K562 (cell line): Measurements from ENCODE around the gene TRMT1. TPM values are rescaled to one million over a fixed set of nuclear protein-coding genes. Genes with fewer than 3 reads are reported as not detected.

ENCODE experiments used
- ATAC-seq: fragments of 200-7000 bp; cut with Tn5 transposase; 3 replicates; pipeline ENCODE4 v1.9.1; 2020; ENCODE audit warnings: moderate library complexity
- BruUV-seq: library from RNA; stranded (reverse); fragments of 400-500 nt; replicated peaks from 2 replicates; lab custom pipeline; 2021; lab: Mats Ljungman, UMichigan
- CTCF ChIA-PET: fragments of 300-600 bp; formaldehyde crosslinking; extraction: SDS; loops from one replicate; lab custom pipeline; 2021; ENCODE audit warnings: low intra/inter-chr PET ratio; lab: Yijun Ruan, JAX
- POLR2A ChIA-PET: fragments of 300-600, 350-650 bp; sonication (Branson Sonifier 250); formaldehyde crosslinking; extraction: SDS; loops from one replicate; lab custom pipeline; 2021; ENCODE audit warnings: antibody characterized with exemption, inconsistent platforms; lab: Yijun Ruan, JAX
- DNase-seq, 4 experiments: peaks; one replicate each; pipeline versions ENCODE4 v3.0.0 to v3.0.0-alpha.2; 2011 to 2018; ENCODE audit warnings: low spot score in 3 of 4, mixed read lengths in 3 of 4; ENCODE audit errors: extremely low read depth in 1 of 4
- FAIRE-seq: peaks from 2 replicates; lab custom pipeline; 2011; peaks lifted over from hg19 to GRCh38; lab: Jason Lieb, UNC
- H2AFZ ChIP-seq: 2 replicates; pipeline ENCODE4 v1.6.0; 2011; ENCODE audit warnings: low read depth, low read length, control low read depth, inconsistent platforms
- H3K27ac ChIP-seq: fragments of 200-600 bp; 3 replicates; pipeline ENCODE4 v1.8.0; 2011; ENCODE audit warnings: low read depth, mild to moderate bottlenecking, control low read depth, inconsistent platforms, low read length, moderate library complexity, mixed read lengths; ENCODE audit errors: extremely low read depth
- H3K27me3 ChIP-seq, 2 experiments: fragments of 300-600 bp in 1 of 2; 2 replicates in 1 of 2; 3 replicates in 1 of 2; pipeline versions ENCODE4 v1.6.0 to v1.8.0; 2011; ENCODE audit warnings: inconsistent platforms in 2 of 2, low read length in 2 of 2, mild to moderate bottlenecking in 1 of 2, mixed read lengths in 1 of 2, moderate library complexity in 1 of 2; ENCODE audit not compliant: control insufficient read depth in 2 of 2, insufficient read depth in 2 of 2
- H3K36me3 ChIP-seq: fragments of 300-600 bp; 3 replicates; pipeline ENCODE4 v1.8.0; 2011; ENCODE audit warnings: mild to moderate bottlenecking, low read length, inconsistent platforms; ENCODE audit not compliant: control insufficient read depth, insufficient read depth
- H3K4me1 ChIP-seq, 2 experiments: fragments of 200-600 bp in 1 of 2; replicated peaks in 1 of 2; 2 replicates in 1 of 2; 3 replicates in 1 of 2; pipeline versions ENCODE4 v1.5.1 to v1.8.0; 2011; ENCODE audit warnings: inconsistent platforms in 2 of 2, low read length in 2 of 2, mild to moderate bottlenecking in 1 of 2, mixed read lengths in 1 of 2, moderate library complexity in 1 of 2; ENCODE audit not compliant: control insufficient read depth in 2 of 2, insufficient read depth in 2 of 2
- H3K4me2 ChIP-seq: 2 replicates; pipeline ENCODE4 v1.6.1; 2011; ENCODE audit warnings: low read length, control low read depth, inconsistent platforms, mixed read lengths; ENCODE audit not compliant: insufficient read depth
- H3K4me3 ChIP-seq: fragments of 200-600 bp; sonication (generic), shearing (Covaris generic); 2 replicates; pipeline ENCODE4 v1.5.1; 2016; ENCODE audit warnings: control low read depth, inconsistent platforms
- H3K79me2 ChIP-seq: fragments of 200-600 bp; 3 replicates; pipeline ENCODE4 v1.8.0; 2011; ENCODE audit warnings: low read length, inconsistent platforms; ENCODE audit not compliant: control insufficient read depth, insufficient read depth
- H3K9ac ChIP-seq, 2 experiments: 2 replicates each; pipeline versions ENCODE4 v1.6.0 to v1.6.1; 2011; ENCODE audit warnings: low read depth in 2 of 2, low read length in 2 of 2, control low read depth in 1 of 2, inconsistent platforms in 1 of 2, mild to moderate bottlenecking in 1 of 2, mixed read lengths in 1 of 2; ENCODE audit not compliant: insufficient read depth in 1 of 2
- H3K9me1 ChIP-seq: one replicate; pipeline ENCODE4 v1.6.0; 2011; ENCODE audit warnings: inconsistent platforms, mild to moderate bottlenecking, low read length, moderate library complexity; ENCODE audit not compliant: control insufficient read depth, insufficient read depth
- H3K9me3 ChIP-seq: replicated peaks from 2 replicates; pipeline ENCODE4 v1.5.1; 2011; ENCODE audit warnings: low read depth, low read length, inconsistent platforms; ENCODE audit not compliant: control insufficient read depth, insufficient read depth
- H4K20me1 ChIP-seq: replicated peaks from 2 replicates; pipeline ENCODE4 v1.6.1; 2011; ENCODE audit warnings: low read length, inconsistent platforms, mixed read lengths; ENCODE audit not compliant: control insufficient read depth, insufficient read depth
- DIDO1 ChIP-seq: fragments of 450-650 bp; IDR thresholded peaks from 2 replicates; pipeline ENCODE4 v1.6.1; 2016; ENCODE audit warnings: low read depth, missing biosample characterization, missing genetic modification characterization
- IFI16 ChIP-seq: fragments of 250-450 bp; sonication (Bioruptor Pico); IDR thresholded peaks from 2 replicates; pipeline ENCODE4 v2.1.2; 2022; ENCODE audit warnings: mild to moderate bottlenecking, inconsistent platforms
- NONO ChIP-seq, 2 experiments: fragments of 200-400 bp in 1 of 2; fragments of 450-650 bp in 1 of 2; formaldehyde crosslinking in 1 of 2; IDR thresholded peaks; 2 replicates each; pipeline ENCODE4 v1.6.1; 2017; ENCODE audit warnings: low read depth in 2 of 2, mild to moderate bottlenecking in 2 of 2, moderate library complexity in 2 of 2, low read length in 1 of 2
- RHOXF2B ChIP-seq: fragments of 250-450 bp; sonication (Bioruptor Pico); conservative IDR thresholded peaks from 2 replicates; pipeline ENCODE4 v1.5.1; 2021
- SIX5 ChIP-seq, 2 experiments: IDR thresholded peaks; 2 replicates each; pipeline ENCODE4 v1.6.1; 2011; ENCODE audit warnings: low read length in 2 of 2, borderline replicate concordance in 1 of 2, low read depth in 1 of 2, mild to moderate bottlenecking in 1 of 2, moderate library complexity in 1 of 2; ENCODE audit not compliant: insufficient read depth in 1 of 2
- SMAD3 ChIP-seq: fragments of 450-650 bp; formaldehyde crosslinking; conservative IDR thresholded peaks from 2 replicates; pipeline ENCODE4 v1.4.0; 2020; ENCODE audit warnings: mild to moderate bottlenecking
- TCF7 ChIP-seq: sonication (generic); IDR thresholded peaks from 2 replicates; pipeline ENCODE4 v1.6.1; 2016; ENCODE audit warnings: antibody characterized with exemption, borderline replicate concordance
- XRCC4 ChIP-seq: IDR thresholded peaks from one replicate; pipeline ENCODE4 v1.6.1; 2011; ENCODE audit not compliant: insufficient read depth, insufficient read length; ENCODE audit errors: extremely low read depth
- ZNF644 ChIP-seq: fragments of 200-800 bp; sonication (Bioruptor generic); IDR thresholded peaks from 2 replicates; pipeline ENCODE4 v1.6.1; 2016; ENCODE audit warnings: low read depth, missing genetic modification characterization, missing compliant biosample characterization
- WGBS: fragments of 100-300 bp; shearing (Covaris generic); methylation state at CpG from one replicate; pipeline ENCODE4 v1.1.6; 2016; ENCODE audit warnings: low coverage, mixed read lengths; ENCODE audit not compliant: insufficient coverage; ENCODE audit errors: missing lambda C conversion rate; 5-methylcytosine and 5-hydroxymethylcytosine counted together
- in situ Hi-C: fragments of 300-500 bp; cut with MboI; formaldehyde crosslinking; loops from 4 replicates; pipeline ENCODE4 v1.15.0; 2018; ENCODE audit warnings: inconsistent platforms, mixed read lengths
- intact Hi-C: fragments of 100-400 bp; cut with micrococcal nuclease; formaldehyde crosslinking; loops from 2 replicates; pipeline ENCODE4 v1.14.2; 2022
- polyA plus RNA-seq, 8 experiments: library from polyadenylated mRNA; depleted of rRNA in 4 of 8; stranded (reverse) in 5 of 8; unstranded in 3 of 8; fragments of >200 nt; fragmentation: Nextera tagmentation in 2 of 8; fragmentation: Illumina TruSeq in 1 of 8; extraction: Ambion mirVana in 2 of 8; extraction: Trizol in 1 of 8; gene quantifications; 2 replicates each; pipeline versions ENCODE4 v1.2.1 to v1.2.3, GENCODE V29; 2011 to 2014; ENCODE audit warnings: inconsistent platforms in 1 of 8, missing spikeins in 1 of 8
- total RNA-seq, 7 experiments: library from RNA; depleted of rRNA in 6 of 7; stranded (reverse); fragments of >200 nt in 6 of 7; fragmentation: Illumina TruSeq in 2 of 7; extraction: Trizol in 2 of 7; gene quantifications; 2 replicates each; pipeline versions ENCODE4 v1.2.1 to v1.2.3, GENCODE V29; 2011 to 2021; ENCODE audit warnings: low replicate concordance in 1 of 7
- TF ChIP-seq, protein P1 (sequence below): IDR thresholded peaks from 2 replicates; pipeline ENCODE4 v1.6.1; 2014; ENCODE audit warnings: antibody characterized with exemption
- TF ChIP-seq, protein P2 (sequence below): sonication (generic); formaldehyde crosslinking; IDR thresholded peaks from 2 replicates; pipeline ENCODE4 v1.8.1; 2023; ENCODE audit warnings: missing genetic modification reagents, mild to moderate bottlenecking, borderline replicate concordance
- TF ChIP-seq, protein P3 (sequence below): sonication (generic); formaldehyde crosslinking; IDR thresholded peaks from 2 replicates; pipeline ENCODE4 v1.8.1; 2023; ENCODE audit warnings: mild to moderate bottlenecking, missing genetic modification reagents

Gene TRMT1
- total and polyA plus RNA-seq, 9 of the 15 experiments (the other 6 are each of a cell fraction or from before 2014, with no cell fraction given): 5.8 to 158 (median 54.3) TPM

DNA sequence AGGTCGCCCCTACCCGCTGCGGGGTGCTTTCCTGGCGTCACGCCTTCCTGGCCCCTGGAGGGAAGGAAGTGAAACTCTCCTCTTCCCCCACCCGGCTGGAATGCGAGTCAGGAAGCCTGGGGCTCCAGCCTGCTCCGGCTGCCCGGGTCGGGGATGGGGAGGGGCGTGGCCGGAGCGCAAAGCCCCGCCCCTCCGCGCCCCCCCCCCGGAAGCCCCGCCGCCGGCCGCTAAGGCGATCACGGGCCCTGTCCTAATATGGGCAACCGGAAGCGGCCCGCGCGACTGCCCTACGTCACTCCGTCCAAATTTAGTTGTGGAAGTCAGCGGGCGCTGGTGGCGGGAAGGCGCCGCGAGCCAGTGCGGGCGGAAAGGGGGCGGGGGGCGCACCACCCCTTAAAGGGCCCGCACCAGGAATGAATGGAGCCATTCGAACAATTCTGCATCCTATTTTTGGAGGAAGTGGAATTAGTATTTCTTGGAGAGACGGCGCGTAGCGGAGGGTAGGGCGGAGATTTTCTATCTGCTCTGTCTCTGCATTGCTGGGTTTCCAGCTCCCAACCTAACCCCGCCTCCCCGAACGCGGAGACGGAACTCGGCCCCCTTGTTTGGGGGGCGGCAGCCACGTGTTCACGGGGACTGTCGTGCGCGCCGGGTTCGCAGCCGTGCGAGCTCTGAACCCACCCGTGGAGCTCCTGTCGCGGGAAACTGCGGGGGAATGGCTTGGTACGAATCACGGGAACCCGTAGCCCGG lies 35.2 kb upstream of the TRMT1 start:
- FAIRE-seq: peak; percentile 70
- CTCF ChIA-PET: no interaction called here
- Histone ChIP-seq H3K9ac (peak overlapping the region; percentile 96 to 97), H3K9me1 (no peaks in the 10 kb centered on the region), H3K4me3 (peak overlapping the region; percentile 98), H3K27me3 (no peaks in the 10 kb centered on the region), H3K4me2 (peak overlapping the region; percentile 93), H3K9me3 (no peaks in the 10 kb centered on the region), H4K20me1 (peaks cover 23% of the 10 kb centered on the region), H3K79me2 (peaks cover 65% of the 10 kb centered on the region), H3K4me1 (peaks cover 14 to 70% of the 10 kb centered on the region in 2 experiments), H2AFZ (peak overlapping the region; percentile 51), H3K36me3 (peaks cover 14% of the 10 kb centered on the region; the same call in 1 of the 3 replicates), H3K27ac (peak overlapping the region; percentile 95)
- intact Hi-C loops (loop anchor here (2.0 to 5.0 kb wide), 3 partner anchors 33 to 49 kb away; partner anchors contain the start of genes LYL1 and NACC1), in situ Hi-C loops (no loop called here)
- WGBS: under 1% methylated on average over 54 of the region's 71 CpGs
- peak; percentile 91 to 98 (median 94) for DNase-seq
- POLR2A ChIA-PET: interaction anchor here (0.6 to 2.3 kb wide), 30 partner anchors 8 to 878 kb away, joined by 3 to 45 read pairs (median 4); partner anchors contain the start of genes NACC1 and TRMT1
- peak; percentile 66 for ATAC-seq
- BruUV-seq: no TSS peak
- TF ChIP-seq ZNF644 (tag) (no peak), SIX5 (IDR thresholded peaks at IDR 0.05; ENCODE audit: borderline replicate concordance in 1 of 2, insufficient read depth in 1 of 2, low read depth in 1 of 2, low read length in 2 of 2) (no peak), SMAD3 (CRISPR knock-in tag) (no peak), RHOXF2B (CRISPR knock-in tag) (no peak), IFI16 (CRISPR knock-in tag) (no peak), DIDO1 (tag) (no peak), XRCC4 (no peak), TCF7 (no peak), NONO (IDR thresholded peaks at IDR 0.05; ENCODE audit: low read depth in 2 of 2, low read length in 1 of 2) (no peak; a peak in 1 of 4 replicates)
- TF ChIP-seq, protein P1, sequence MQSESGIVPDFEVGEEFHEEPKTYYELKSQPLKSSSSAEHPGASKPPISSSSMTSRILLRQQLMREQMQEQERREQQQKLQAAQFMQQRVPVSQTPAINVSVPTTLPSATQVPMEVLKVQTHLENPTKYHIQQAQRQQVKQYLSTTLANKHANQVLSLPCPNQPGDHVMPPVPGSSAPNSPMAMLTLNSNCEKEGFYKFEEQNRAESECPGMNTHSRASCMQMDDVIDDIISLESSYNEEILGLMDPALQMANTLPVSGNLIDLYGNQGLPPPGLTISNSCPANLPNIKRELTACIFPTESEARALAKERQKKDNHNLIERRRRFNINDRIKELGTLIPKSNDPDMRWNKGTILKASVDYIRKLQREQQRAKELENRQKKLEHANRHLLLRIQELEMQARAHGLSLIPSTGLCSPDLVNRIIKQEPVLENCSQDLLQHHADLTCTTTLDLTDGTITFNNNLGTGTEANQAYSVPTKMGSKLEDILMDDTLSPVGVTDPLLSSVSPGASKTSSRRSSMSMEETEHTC: peak; percentile 29; the same call in 1 of the 2 replicates
- TF ChIP-seq, protein P2, sequence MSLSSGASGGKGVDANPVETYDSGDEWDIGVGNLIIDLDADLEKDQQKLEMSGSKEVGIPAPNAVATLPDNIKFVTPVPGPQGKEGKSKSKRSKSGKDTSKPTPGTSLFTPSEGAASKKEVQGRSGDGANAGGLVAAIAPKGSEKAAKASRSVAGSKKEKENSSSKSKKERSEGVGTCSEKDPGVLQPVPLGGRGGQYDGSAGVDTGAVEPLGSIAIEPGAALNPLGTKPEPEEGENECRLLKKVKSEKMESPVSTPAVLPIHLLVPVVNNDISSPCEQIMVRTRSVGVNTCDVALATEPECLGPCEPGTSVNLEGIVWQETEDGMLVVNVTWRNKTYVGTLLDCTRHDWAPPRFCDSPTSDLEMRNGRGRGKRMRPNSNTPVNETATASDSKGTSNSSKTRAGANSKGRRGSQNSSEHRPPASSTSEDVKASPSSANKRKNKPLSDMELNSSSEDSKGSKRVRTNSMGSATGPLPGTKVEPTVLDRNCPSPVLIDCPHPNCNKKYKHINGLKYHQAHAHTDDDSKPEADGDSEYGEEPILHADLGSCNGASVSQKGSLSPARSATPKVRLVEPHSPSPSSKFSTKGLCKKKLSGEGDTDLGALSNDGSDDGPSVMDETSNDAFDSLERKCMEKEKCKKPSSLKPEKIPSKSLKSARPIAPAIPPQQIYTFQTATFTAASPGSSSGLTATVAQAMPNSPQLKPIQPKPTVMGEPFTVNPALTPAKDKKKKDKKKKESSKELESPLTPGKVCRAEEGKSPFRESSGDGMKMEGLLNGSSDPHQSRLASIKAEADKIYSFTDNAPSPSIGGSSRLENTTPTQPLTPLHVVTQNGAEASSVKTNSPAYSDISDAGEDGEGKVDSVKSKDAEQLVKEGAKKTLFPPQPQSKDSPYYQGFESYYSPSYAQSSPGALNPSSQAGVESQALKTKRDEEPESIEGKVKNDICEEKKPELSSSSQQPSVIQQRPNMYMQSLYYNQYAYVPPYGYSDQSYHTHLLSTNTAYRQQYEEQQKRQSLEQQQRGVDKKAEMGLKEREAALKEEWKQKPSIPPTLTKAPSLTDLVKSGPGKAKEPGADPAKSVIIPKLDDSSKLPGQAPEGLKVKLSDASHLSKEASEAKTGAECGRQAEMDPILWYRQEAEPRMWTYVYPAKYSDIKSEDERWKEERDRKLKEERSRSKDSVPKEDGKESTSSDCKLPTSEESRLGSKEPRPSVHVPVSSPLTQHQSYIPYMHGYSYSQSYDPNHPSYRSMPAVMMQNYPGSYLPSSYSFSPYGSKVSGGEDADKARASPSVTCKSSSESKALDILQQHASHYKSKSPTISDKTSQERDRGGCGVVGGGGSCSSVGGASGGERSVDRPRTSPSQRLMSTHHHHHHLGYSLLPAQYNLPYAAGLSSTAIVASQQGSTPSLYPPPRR (CRISPR knock-in tag): peak; percentile 21; the same call in 1 of the 2 replicates
- TF ChIP-seq, protein P3, sequence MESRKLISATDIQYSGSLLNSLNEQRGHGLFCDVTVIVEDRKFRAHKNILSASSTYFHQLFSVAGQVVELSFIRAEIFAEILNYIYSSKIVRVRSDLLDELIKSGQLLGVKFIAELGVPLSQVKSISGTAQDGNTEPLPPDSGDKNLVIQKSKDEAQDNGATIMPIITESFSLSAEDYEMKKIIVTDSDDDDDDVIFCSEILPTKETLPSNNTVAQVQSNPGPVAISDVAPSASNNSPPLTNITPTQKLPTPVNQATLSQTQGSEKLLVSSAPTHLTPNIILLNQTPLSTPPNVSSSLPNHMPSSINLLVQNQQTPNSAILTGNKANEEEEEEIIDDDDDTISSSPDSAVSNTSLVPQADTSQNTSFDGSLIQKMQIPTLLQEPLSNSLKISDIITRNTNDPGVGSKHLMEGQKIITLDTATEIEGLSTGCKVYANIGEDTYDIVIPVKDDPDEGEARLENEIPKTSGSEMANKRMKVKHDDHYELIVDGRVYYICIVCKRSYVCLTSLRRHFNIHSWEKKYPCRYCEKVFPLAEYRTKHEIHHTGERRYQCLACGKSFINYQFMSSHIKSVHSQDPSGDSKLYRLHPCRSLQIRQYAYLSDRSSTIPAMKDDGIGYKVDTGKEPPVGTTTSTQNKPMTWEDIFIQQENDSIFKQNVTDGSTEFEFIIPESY (CRISPR knock-in tag): no peak
